ENCODE results near the gene ANKS1B.

DNA sequence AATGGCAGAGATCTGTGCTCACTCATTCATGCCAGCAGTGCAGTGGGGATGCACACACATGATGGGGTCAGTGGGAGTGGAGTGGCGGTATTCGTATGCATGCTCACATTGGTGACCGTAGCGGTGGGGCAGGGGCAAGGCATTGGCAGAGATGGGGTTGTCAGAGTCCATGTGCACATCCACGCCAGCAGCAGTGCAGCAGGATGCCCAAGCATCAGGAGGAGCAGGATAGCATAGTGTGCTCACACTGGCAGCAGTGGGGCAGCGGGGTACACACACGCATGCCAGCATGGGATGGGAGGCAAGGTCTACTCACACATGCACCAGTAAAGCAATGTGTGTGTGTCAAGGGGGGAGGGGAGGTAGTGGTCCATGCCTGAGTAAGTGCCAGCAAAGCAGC is 426.6 kb downstream of the ANKS1B start:
- TF ChIP-seq, protein P1, sequence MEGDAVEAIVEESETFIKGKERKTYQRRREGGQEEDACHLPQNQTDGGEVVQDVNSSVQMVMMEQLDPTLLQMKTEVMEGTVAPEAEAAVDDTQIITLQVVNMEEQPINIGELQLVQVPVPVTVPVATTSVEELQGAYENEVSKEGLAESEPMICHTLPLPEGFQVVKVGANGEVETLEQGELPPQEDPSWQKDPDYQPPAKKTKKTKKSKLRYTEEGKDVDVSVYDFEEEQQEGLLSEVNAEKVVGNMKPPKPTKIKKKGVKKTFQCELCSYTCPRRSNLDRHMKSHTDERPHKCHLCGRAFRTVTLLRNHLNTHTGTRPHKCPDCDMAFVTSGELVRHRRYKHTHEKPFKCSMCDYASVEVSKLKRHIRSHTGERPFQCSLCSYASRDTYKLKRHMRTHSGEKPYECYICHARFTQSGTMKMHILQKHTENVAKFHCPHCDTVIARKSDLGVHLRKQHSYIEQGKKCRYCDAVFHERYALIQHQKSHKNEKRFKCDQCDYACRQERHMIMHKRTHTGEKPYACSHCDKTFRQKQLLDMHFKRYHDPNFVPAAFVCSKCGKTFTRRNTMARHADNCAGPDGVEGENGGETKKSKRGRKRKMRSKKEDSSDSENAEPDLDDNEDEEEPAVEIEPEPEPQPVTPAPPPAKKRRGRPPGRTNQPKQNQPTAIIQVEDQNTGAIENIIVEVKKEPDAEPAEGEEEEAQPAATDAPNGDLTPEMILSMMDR (conservative IDR thresholded peaks at IDR 0.05; ENCODE audit: low read depth, low read length) = no peak
- no peak for TF ChIP-seq RCOR1 (IDR thresholded peaks at IDR 0.05; ENCODE audit: insufficient replicate concordance, low read length)
- TF ChIP-seq, protein P2, sequence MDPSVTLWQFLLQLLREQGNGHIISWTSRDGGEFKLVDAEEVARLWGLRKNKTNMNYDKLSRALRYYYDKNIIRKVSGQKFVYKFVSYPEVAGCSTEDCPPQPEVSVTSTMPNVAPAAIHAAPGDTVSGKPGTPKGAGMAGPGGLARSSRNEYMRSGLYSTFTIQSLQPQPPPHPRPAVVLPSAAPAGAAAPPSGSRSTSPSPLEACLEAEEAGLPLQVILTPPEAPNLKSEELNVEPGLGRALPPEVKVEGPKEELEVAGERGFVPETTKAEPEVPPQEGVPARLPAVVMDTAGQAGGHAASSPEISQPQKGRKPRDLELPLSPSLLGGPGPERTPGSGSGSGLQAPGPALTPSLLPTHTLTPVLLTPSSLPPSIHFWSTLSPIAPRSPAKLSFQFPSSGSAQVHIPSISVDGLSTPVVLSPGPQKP (IDR thresholded peaks at IDR 0.05; ENCODE audit: borderline replicate concordance, low read depth, low read length) = no peak
- no peak for TF ChIP-seq POLR2A (IDR thresholded peaks at IDR 0.05; ENCODE audit: low read depth, low read length)
- no peak for TF ChIP-seq RAD21 (IDR thresholded peaks at IDR 0.05; ENCODE audit: low read length)
- no peak for TF ChIP-seq SMC3 (IDR thresholded peaks at IDR 0.05; ENCODE audit: low read depth, low read length)
- no peak for TF ChIP-seq MAFK (IDR thresholded peaks at IDR 0.05; ENCODE audit: low read depth, low read length)
- TF ChIP-seq FOS (IDR thresholded peaks at IDR 0.05; ENCODE audit: low read depth, low read length) = no peak

All from IMR-90 (cell line).